CD4-positive, alpha-beta T cell treated with Interleukin-15 for 1 hour (primary cell): Measurements from ENCODE around the gene LRP11.
"Not testable (repeated sequence)": the region's sequence is repeated elsewhere in the genome, so short reads cannot be mapped to it uniquely, and the experiment has no call there.

Experiments
- DNase-seq: peaks from one replicate; pipeline ENCODE4 v3.0.0-alpha.2; 2020

Gene LRP11

DNA sequence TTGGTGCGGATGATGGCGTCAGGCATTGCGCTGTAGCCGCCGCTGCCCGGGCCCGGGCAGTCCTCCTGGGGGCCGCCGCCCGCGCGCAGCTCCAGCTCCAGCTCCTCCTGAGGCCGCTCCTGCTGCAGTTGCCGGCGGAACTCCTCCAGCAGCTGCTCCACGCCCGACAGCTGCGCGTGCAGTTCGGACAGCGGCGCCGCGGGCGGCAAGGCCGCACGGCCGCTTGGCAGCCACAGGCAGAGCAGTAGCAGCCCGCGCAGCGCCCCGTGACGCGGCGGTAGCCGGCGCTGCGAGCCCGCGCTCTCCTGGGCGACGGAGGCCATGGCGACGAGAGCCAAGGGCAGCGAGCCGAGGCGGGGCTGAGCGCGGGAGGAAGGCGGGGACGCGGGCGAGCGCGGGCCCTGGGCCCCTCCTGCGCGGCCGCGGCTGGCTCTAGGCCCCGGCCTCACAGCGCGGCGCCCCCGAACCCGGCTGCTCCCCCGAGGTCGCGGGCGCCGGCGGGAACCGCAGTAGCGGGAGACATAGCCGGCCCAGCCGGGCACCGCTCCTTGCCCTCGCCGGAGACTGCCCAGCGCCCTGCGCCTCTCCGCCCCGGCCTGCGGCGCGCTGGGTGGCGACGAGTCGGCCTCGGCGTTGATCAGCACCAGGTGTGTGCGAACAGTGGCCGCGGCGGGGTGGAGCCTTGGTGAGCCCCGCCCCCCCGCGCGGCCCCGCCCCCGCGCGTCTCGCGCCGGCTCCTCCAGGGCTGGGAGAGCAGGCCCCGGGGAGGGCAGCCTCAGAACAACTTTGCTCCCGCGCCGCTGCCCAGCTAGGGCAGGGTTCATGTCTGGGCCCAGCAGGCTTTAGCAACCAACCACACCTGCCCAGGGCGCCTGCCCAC, at the start of gene LRP11:
Gene LRP11 (minus strand): TSS at position 662 of the 880 bp plus-strand sequence. CDS start 339 bp downstream, at position 323.
- DNase-seq, result peak; percentile 80

DNA sequence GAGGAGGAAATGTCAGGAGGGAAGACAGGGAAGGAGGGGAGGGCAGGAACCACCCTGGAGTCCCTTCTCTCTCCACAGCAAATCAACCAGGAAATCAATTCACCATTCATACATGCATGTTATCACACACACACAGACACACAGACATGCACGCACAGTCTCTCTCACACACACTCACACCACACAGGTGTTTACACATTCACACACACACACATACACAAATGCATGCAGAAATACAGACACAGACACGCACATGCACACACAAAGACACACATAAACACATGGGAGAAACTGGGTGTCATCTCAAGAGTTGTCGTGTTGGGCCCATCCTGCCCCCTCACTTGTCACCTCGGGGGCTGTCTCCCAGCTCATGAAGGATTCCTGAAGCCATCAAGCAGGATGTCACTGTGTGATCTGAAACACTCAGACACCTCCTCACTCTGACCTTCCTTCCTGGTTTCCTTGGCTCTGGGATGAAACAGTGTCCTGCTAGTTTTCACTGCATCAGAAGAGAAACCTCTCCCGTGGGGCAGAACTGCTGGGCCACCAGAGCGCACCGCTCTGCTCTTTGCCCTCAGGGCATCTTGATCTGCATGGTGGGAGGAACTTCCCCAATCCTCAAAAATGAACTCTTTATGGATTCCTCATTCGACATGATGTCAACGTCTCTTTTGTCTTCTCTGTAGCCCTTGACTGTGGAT, 49.5 kb upstream of the LRP11 start:
- no peak for DNase-seq

DNA sequence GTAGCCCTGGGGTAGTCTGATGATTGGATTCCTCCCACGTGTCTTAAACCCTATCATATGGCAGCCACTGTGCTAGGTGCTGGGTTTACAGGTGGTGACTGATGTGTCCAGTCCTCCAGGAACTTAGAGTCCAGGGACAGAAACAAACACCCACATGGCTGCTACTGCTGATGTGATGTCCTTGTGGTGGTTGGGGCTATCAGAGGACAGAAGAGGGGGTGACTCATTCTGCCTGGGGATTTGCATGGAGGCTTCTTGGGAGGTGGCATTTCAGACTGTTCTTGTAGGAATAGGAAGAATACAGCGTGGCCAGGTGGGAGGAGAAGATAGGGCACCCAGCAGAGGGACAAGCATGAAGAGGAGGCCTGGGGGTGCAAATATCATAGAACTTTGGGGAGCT, 48.9 kb upstream of the LRP11 start:
- DNase-seq, result no peak

GRCh38 chr6:149912680-149913079, 48.5 kb upstream of the LRP11 start:
- not testable (repeated sequence) for DNase-seq

DNA sequence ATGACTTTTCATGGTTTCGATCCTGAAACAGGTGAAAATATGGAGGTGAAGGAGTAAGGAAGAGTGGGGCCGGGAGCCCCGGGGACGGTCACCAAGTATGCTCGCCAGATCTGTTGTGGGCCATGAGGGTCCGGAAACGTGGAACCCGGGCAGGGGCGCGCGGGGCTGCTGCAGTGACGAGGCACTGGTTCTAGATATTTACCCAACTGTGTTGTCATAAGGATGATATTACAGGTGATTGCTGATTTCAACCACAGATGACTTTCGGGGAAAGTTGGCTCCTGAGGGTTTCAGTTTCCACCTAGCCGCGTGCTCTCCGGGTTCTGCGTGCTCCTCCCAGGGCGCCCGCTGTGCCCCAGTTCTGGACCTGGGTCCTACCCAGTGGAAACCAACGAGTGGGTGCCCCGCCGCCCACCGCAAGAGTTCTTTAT, 46.6 kb upstream of the LRP11 start:
- DNase-seq, result no peak

DNA sequence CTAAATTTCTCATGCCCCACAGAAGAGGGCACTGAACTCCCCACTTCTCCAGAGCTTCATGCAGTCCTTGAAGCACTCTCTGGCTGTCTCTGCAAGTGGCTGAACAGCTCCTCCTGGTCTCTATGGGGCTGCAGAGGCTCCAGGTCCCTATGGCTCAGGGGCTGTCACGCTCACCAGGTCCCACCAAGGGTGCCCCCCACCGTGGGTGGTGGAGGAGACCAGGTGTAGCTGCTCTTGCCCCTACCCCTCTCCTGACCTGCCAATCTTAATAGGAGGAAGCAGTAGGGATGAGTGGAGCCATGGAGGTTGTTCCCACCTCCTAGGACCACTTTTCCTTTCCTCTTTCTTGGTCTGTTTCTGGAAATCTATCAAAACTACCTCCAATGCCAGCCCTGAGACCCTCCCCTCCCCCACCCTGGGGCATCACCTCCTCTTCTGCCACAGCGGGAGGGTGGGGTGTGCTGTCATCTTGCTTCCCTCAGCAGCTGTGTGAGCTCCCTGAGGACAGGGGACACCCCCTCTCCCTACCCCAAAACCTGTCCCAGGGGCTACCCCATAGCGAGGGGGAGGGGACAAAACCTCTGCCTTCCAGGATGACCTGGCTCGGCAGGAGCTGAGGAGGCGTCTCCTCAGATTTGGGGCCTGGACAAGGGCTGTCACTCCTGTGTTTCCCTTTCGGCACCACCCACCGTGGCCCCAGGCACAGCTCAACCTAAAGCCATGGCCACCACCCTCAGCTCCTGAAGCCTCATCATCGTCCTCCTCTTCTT, 45.7 kb upstream of the LRP11 start:
- no peak for DNase-seq

DNA sequence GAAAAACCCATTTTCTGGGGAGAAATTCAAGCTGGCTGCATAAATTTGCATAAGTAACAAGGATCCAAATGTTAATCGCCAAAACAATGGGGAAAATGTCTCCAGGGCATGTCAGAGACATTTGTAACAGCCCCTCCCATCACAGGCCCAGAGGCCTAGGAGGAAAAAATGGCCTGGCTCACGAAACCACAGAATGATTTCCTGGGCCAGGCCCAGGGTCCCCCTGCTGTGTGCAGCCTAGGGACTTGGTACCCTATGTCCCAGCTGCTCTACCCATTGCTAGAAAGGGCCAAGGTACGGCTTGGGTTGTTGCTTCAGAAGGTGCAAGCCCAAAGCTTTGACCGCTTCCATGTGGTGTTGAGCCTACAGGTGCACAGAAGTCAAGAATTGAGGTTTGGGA, 44.3 kb upstream of the LRP11 start:
- not testable (repeated sequence) for DNase-seq

DNA sequence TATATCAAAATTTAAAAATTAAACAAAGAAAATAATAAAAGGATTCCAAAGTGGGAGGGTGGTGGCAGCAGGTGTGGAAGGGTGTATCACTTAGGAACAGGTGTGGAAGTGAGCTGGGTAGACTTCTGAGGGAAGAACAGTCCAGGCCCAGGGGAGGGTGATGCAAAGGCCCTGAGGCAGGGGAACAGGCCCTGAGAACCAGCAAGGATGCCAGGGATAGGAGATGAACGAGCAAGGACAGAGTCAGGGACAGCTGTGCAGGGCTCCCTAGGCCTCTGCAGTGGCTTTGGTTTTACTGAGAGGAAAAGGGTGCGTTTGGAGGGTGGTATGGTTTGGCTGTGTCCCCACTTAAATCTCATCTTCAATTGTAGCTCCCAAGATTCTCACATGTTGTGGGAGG, 43.2 kb upstream of the LRP11 start:
- no peak for DNase-seq

- no peak for DNase-seq
Observed at GRCh38 chr6:149906405-149906804, 42.2 kb upstream of the LRP11 start.

DNA sequence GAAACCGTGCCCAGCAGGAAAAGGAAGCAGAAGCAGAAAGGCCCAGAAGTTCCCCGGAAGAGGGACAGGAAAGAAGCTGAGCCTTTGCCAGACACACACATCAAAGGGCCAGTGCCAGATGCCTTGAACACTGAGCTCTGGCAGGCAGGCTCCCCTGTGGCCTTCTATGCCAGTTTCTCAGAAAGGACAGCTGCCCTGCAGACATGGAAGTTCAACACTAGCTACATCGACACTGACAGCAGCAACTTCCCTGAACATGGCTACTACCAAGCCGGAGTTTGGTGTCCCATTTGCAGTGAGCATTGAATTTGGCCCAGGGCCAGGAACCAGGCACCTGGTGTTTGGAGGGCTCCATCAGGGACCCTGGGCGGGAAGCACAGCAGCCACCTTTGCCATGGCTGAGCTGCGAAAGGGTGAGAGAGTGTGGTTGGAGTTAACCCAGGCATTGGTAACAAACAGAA, 41.8 kb upstream of the LRP11 start:
- DNase-seq, result no peak

- DNase-seq, result no peak
Observed at GRCh38 chr6:149905371-149905910, 41.3 kb upstream of the LRP11 start.

DNA sequence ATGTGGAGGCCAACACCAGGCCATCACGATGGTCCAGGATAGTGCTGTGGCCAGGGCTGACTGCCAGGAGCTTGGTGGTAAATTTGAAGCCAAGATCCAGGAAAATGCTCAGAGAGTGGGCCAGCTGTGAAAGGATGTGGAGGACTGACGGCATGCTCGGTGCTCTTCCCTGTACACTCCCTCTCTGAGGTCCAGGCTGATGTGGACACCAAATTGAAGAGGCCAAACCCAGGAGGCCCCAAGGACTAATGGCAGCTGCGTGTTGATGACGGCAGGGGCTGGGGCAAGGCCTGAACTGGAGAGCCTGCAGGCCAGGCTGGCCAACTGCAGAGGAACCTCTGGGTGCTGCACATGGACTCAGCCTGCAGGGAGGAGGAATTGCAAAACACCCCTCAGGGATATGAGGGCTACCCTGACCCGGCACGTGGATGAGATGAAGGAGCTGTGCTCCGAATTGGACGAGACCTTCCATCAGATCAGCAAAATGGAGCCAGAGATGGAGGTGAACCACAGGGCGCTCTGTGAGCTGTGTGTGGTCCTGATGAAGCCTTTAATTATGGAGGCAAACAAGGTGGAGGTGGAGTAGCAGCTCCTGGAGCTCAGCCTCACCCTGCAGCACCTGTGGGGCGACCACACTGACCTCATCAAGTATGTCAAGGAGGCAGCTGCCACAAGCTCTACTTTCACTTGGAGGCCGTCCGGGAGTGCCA, 40.7 kb upstream of the LRP11 start:
- no peak for DNase-seq

DNA sequence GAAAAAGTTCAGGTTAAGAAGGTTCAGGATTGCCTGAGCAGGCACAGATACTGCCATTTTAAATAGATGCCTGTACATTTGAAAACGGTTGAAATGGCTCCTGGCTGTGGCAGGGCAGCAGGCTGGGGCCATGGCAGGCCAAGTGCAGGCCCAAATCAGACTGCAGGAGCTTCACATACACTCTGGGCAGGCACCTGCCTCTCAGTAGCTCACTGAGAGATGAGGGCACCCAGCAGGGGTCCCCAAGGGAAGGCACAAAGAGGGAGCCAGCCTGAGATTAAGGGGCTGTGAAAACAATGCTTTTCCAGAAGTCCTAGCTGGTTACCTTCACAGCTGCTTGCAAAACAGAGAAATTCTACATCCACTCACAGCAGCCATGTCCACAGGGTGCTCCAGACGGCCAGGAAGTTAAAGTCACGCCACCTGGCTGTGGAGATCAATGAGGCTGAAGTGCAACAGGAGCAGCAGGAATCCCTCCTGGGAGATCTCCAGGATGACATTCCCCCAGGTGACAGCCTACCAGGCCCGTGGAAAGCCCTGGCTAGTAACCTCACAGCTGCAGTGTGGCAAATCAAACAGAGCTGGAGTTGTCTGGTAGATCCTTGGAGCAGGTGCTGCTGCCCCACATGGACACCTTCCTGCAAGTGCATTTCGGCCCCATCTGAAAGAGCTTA, 39.9 kb upstream of the LRP11 start:
- no peak for DNase-seq

GRCh38 chr6:149901444-149902140, 37.4 kb upstream of the LRP11 start:
- DNase-seq, result no peak

- DNase-seq, result no peak
Observed at GRCh38 chr6:149900620-149901443, 36.7 kb upstream of the LRP11 start.

- DNase-seq, result no peak
Observed at GRCh38 chr6:149899926-149900619, 35.9 kb upstream of the LRP11 start.

- no peak for DNase-seq
Observed at GRCh38 chr6:149899486-149899885, 35.3 kb upstream of the LRP11 start.

DNA sequence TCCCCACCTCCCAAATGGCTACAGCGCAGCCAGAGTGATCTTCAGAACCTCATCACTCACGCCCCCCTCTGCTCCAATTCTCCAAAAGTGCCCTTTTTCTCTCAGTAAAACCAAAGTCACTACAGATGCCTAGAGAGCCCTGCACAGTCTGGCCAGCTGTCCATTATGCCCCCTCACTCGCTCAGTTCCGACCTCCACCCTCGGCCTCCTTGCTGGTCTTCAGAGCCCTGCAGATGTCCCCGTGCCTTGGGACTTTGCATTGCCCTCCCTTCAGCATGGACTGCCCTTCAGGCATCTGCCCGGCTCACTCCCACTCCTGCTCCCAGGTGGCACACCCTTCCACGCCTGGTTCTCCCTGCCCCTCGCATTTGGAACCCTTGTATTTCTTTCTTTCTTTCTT, 34.8 kb upstream of the LRP11 start:
- no peak for DNase-seq
